Choroid plexus epithelial cell (primary cell): ENCODE results near the gene LRRC36.
A peak's percentile ranks its signal among the peaks of the same experiment; 100 is the strongest.

Source experiments
- DNase-seq: peaks from one replicate; pipeline ENCODE4 v3.0.0-alpha.2; 2010; ENCODE audit warnings: low read depth
- H3K4me3 ChIP-seq: 2 replicates; pipeline ENCODE4 v1.5.1; 2011; ENCODE audit warnings: low read depth, mild to moderate bottlenecking, control low read depth, low read length, moderate library complexity
- TF ChIP-seq, protein P1 (sequence below): conservative IDR thresholded peaks from 2 replicates; pipeline ENCODE4 v1.5.1; 2011; ENCODE audit warnings: low read depth, mild to moderate bottlenecking, control low read depth, inconsistent platforms, low read length, moderate library complexity

LRRC36 gene

GRCh38 chr16:67419931-67420330 lies 93.3 kb downstream of the LRRC36 start:
- H3K4me3 ChIP-seq: no peak overlapping the region
- TF ChIP-seq, protein P1, sequence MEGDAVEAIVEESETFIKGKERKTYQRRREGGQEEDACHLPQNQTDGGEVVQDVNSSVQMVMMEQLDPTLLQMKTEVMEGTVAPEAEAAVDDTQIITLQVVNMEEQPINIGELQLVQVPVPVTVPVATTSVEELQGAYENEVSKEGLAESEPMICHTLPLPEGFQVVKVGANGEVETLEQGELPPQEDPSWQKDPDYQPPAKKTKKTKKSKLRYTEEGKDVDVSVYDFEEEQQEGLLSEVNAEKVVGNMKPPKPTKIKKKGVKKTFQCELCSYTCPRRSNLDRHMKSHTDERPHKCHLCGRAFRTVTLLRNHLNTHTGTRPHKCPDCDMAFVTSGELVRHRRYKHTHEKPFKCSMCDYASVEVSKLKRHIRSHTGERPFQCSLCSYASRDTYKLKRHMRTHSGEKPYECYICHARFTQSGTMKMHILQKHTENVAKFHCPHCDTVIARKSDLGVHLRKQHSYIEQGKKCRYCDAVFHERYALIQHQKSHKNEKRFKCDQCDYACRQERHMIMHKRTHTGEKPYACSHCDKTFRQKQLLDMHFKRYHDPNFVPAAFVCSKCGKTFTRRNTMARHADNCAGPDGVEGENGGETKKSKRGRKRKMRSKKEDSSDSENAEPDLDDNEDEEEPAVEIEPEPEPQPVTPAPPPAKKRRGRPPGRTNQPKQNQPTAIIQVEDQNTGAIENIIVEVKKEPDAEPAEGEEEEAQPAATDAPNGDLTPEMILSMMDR: no peak
- DNase-seq: no peak

DNA sequence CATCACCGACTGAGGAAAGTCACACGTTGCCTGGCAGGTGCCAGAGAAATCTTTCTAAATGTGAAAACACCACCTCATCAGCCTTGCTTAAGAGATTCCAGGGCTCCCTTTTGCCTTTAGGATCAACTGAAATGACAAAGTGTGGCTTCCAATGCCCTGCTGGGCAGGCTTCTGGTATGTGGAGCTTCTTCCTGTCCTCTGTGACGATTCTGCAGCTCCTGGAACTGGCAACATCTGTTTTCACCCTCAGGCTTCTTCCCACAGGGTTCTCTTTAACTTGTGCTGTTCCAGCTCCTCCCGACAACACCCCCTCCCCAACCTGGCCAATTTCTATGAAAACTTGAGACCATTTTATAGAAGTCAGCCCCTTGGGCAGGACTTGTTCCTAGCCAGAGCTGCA lies 94.4 kb downstream of the LRRC36 start:
- H3K4me3 ChIP-seq: no peak overlapping the region
- TF ChIP-seq, protein P1: no peak
- no peak for DNase-seq

DNA sequence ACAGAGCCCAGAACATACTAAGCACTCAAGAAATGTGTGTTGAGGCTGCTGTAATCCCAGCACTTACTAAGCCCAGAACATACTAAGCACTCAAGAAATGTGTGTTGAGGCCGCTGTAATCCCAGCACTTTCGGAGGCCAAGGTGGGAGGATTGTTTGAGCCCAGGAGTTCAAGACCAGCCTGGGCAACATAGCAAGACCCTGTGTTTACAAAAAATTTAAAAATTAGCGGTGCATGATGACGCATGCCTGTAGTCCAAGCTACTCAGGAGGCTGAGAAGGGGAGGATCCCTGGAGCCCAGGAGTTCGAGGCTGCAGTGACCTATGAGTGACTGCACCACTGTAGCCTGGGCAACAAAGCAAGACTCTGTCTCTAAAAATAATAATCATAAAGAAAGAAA lies 96.4 kb downstream of the LRRC36 start:
- H3K4me3 ChIP-seq: no peak overlapping the region
- DNase-seq: no peak
- TF ChIP-seq, protein P1: no peak

DNA sequence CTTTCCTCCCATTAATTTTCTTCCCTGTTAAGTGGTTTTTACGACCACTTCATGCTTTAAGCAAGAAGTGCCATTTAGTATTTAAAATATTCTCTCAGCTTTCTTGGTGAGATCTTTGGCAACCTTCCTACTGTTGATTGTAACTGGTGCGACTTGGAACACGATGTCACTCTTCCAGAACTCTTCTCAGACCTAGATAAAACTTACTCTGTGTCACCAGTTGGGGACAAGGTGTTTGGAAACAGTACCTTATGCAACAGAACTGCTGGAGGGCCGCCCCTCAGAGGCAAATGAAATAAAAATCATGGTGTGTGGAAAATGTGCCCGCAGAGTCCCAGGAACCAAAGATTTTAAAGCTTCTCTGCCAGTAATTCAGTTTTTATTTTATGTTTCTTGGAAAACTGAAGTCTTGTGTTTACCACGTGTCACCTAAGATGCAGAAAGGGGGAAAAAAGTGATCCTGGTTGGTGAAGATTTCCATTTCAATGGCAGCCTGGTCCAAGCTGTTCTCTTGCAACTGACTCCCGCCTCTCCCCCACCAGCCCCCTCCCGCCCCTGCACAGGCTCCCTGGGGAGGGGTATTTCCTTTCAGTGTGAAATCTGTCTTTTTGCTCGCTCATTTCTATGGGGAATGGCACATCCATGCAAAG lies 97.1 kb downstream of the LRRC36 start:
- TF ChIP-seq, protein P1: no peak
- DNase-seq: no peak
- no peak overlapping the region for H3K4me3 ChIP-seq

- DNase-seq: no peak
- no peak overlapping the region for H3K4me3 ChIP-seq
- TF ChIP-seq, protein P1: no peak
Observed at GRCh38 chr16:67424261-67424615, 97.6 kb downstream of the LRRC36 start.

DNA sequence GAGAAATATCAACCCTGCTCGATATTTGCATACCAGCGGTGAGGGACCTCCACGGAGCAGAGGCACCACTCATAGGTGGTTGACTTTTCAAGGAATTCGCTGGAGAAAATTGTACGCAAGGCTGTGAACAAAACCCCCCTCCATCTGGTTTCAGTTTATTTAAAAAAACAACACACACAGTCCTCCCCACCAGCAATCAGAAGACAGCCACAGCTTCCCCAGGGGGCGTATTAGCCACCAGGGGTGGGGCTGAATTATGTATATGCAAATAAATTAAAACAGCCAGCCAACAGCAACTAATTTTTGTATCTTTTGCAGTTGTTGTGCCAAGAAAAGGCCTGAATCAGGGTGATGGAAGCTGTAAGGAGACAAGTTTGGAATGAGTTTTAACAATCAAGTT lies 98.4 kb downstream of the LRRC36 start:
- no peak overlapping the region for H3K4me3 ChIP-seq
- TF ChIP-seq, protein P1: peak; percentile 5
- DNase-seq: peak; percentile 34

DNA sequence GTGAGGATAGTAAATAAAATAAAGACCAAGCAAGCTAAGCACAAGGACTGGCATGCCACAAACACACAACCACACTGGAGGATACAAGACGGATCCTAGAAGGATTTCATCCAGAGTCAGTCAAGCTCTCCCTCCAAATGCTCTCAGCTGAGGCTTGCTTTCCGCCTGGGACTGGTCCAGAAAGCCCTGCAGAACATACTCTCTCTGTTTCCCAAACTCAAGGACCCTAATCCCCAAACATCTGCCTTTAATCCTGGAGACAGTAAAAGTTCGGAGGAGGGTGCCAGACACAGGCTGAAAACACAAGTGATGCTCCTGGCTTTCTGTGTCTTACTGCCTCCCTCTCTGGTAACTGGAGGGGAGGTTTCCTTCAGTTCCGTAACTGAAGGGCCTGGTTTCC lies 99.0 kb downstream of the LRRC36 start:
- DNase-seq: no peak
- TF ChIP-seq, protein P1: no peak
- H3K4me3 ChIP-seq: no peak overlapping the region
